K562 (cell line): ENCODE data around the gene ENKUR. TPM values are rescaled to one million over a fixed set of nuclear protein-coding genes. Genes with fewer than 3 reads are reported as not detected.
A peak's percentile ranks its signal among the peaks of the same experiment; 100 is the strongest.

ENCODE experiments used
- ATAC-seq: fragments of 200-7000 bp; cut with Tn5 transposase; 3 replicates; pipeline ENCODE4 v1.9.1; 2020; ENCODE audit warnings: moderate library complexity
- BruUV-seq: library from RNA; stranded (reverse); fragments of 400-500 nt; replicated peaks from 2 replicates; lab custom pipeline; 2021; lab: Mats Ljungman, UMichigan
- CTCF ChIA-PET: fragments of 300-600 bp; formaldehyde crosslinking; extraction: SDS; loops from one replicate; lab custom pipeline; 2021; ENCODE audit warnings: low intra/inter-chr PET ratio; lab: Yijun Ruan, JAX
- POLR2A ChIA-PET: fragments of 300-600, 350-650 bp; sonication (Branson Sonifier 250); formaldehyde crosslinking; extraction: SDS; loops from one replicate; lab custom pipeline; 2021; ENCODE audit warnings: antibody characterized with exemption, inconsistent platforms; lab: Yijun Ruan, JAX
- DNase-seq, 4 experiments: peaks; one replicate each; pipeline versions ENCODE4 v3.0.0 to v3.0.0-alpha.2; 2011 to 2018; ENCODE audit warnings: low spot score in 3 of 4, mixed read lengths in 3 of 4; ENCODE audit errors: extremely low read depth in 1 of 4
- FAIRE-seq: peaks from 2 replicates; lab custom pipeline; 2011; peaks lifted over from hg19 to GRCh38; lab: Jason Lieb, UNC
- H2AFZ ChIP-seq: 2 replicates; pipeline ENCODE4 v1.6.0; 2011; ENCODE audit warnings: low read depth, low read length, control low read depth, inconsistent platforms
- H3K27ac ChIP-seq: fragments of 200-600 bp; 3 replicates; pipeline ENCODE4 v1.8.0; 2011; ENCODE audit warnings: low read depth, mild to moderate bottlenecking, control low read depth, inconsistent platforms, low read length, moderate library complexity, mixed read lengths; ENCODE audit errors: extremely low read depth
- H3K27me3 ChIP-seq, 2 experiments: fragments of 300-600 bp in 1 of 2; 2 replicates in 1 of 2; 3 replicates in 1 of 2; pipeline versions ENCODE4 v1.6.0 to v1.8.0; 2011; ENCODE audit warnings: inconsistent platforms in 2 of 2, low read length in 2 of 2, mild to moderate bottlenecking in 1 of 2, mixed read lengths in 1 of 2, moderate library complexity in 1 of 2; ENCODE audit not compliant: control insufficient read depth in 2 of 2, insufficient read depth in 2 of 2
- H3K36me3 ChIP-seq: fragments of 300-600 bp; 3 replicates; pipeline ENCODE4 v1.8.0; 2011; ENCODE audit warnings: mild to moderate bottlenecking, low read length, inconsistent platforms; ENCODE audit not compliant: control insufficient read depth, insufficient read depth
- H3K4me1 ChIP-seq, 2 experiments: fragments of 200-600 bp in 1 of 2; replicated peaks in 1 of 2; 2 replicates in 1 of 2; 3 replicates in 1 of 2; pipeline versions ENCODE4 v1.5.1 to v1.8.0; 2011; ENCODE audit warnings: inconsistent platforms in 2 of 2, low read length in 2 of 2, mild to moderate bottlenecking in 1 of 2, mixed read lengths in 1 of 2, moderate library complexity in 1 of 2; ENCODE audit not compliant: control insufficient read depth in 2 of 2, insufficient read depth in 2 of 2
- H3K4me2 ChIP-seq: 2 replicates; pipeline ENCODE4 v1.6.1; 2011; ENCODE audit warnings: low read length, control low read depth, inconsistent platforms, mixed read lengths; ENCODE audit not compliant: insufficient read depth
- H3K4me3 ChIP-seq: fragments of 200-600 bp; sonication (generic), shearing (Covaris generic); 2 replicates; pipeline ENCODE4 v1.5.1; 2016; ENCODE audit warnings: control low read depth, inconsistent platforms
- H3K79me2 ChIP-seq: fragments of 200-600 bp; 3 replicates; pipeline ENCODE4 v1.8.0; 2011; ENCODE audit warnings: low read length, inconsistent platforms; ENCODE audit not compliant: control insufficient read depth, insufficient read depth
- H3K9ac ChIP-seq, 2 experiments: 2 replicates each; pipeline versions ENCODE4 v1.6.0 to v1.6.1; 2011; ENCODE audit warnings: low read depth in 2 of 2, low read length in 2 of 2, control low read depth in 1 of 2, inconsistent platforms in 1 of 2, mild to moderate bottlenecking in 1 of 2, mixed read lengths in 1 of 2; ENCODE audit not compliant: insufficient read depth in 1 of 2
- H3K9me1 ChIP-seq: one replicate; pipeline ENCODE4 v1.6.0; 2011; ENCODE audit warnings: inconsistent platforms, mild to moderate bottlenecking, low read length, moderate library complexity; ENCODE audit not compliant: control insufficient read depth, insufficient read depth
- H3K9me3 ChIP-seq: replicated peaks from 2 replicates; pipeline ENCODE4 v1.5.1; 2011; ENCODE audit warnings: low read depth, low read length, inconsistent platforms; ENCODE audit not compliant: control insufficient read depth, insufficient read depth
- H4K20me1 ChIP-seq: replicated peaks from 2 replicates; pipeline ENCODE4 v1.6.1; 2011; ENCODE audit warnings: low read length, inconsistent platforms, mixed read lengths; ENCODE audit not compliant: control insufficient read depth, insufficient read depth
- ARID3B ChIP-seq: fragments of 250-450 bp; sonication (Bioruptor Pico); IDR thresholded peaks from 2 replicates; pipeline ENCODE4 v1.4.0; 2020; ENCODE audit warnings: borderline replicate concordance
- BRD4 ChIP-seq: fragments of 200-600 bp; sonication (generic); IDR thresholded peaks from 2 replicates; pipeline ENCODE4 v1.6.1; 2017; ENCODE audit warnings: inconsistent platforms
- BRF1 ChIP-seq: IDR thresholded peaks from 3 replicates; pipeline ENCODE4 v1.6.1; 2011; ENCODE audit warnings: borderline replicate concordance, mild to moderate bottlenecking; ENCODE audit not compliant: insufficient read length; ENCODE audit errors: extremely low read depth
- C11orf30 ChIP-seq: fragments of 450-650 bp; IDR thresholded peaks from 2 replicates; pipeline ENCODE4 v1.6.1; 2016; ENCODE audit warnings: low read depth, mild to moderate bottlenecking
- DMBX1 ChIP-seq: fragments of 250-450 bp; sonication (Bioruptor Pico); IDR thresholded peaks from 2 replicates; pipeline ENCODE4 v1.8.0; 2022; ENCODE audit warnings: inconsistent platforms, mild to moderate bottlenecking, moderate library complexity, borderline replicate concordance
- FOSL1 ChIP-seq: fragments of 200-800 bp; sonication (Bioruptor generic); conservative IDR thresholded peaks from 2 replicates; pipeline ENCODE4 v1.6.1; 2016; ENCODE audit warnings: missing genetic modification characterization, missing compliant biosample characterization
- GABPB2 ChIP-seq: fragments of 250-450 bp; sonication (Bioruptor Pico); conservative IDR thresholded peaks from 2 replicates; pipeline ENCODE4 v1.5.1; 2021; ENCODE audit warnings: mild to moderate bottlenecking
- GTF2A2 ChIP-seq: IDR thresholded peaks from 2 replicates; pipeline ENCODE4 v1.6.1; 2016; ENCODE audit warnings: mild to moderate bottlenecking, missing genetic modification characterization, missing compliant biosample characterization
- KDM1A ChIP-seq, 2 experiments: fragments of 450-650 bp; IDR thresholded peaks; 2 replicates each; pipeline ENCODE4 v1.6.1; 2016; ENCODE audit warnings: mild to moderate bottlenecking in 2 of 2
- KLF16 ChIP-seq: IDR thresholded peaks from 2 replicates; pipeline ENCODE4 v1.6.1; 2016; ENCODE audit warnings: antibody characterized with exemption
- MAFG ChIP-seq: fragments of 450-650 bp; conservative IDR thresholded peaks from 2 replicates; pipeline ENCODE4 v1.6.1; 2016; ENCODE audit warnings: missing genetic modification characterization, missing compliant biosample characterization
- MAFK ChIP-seq: IDR thresholded peaks from 2 replicates; pipeline ENCODE4 v1.6.1; 2011; ENCODE audit warnings: low read length, improper control_type of control experiment
- MXI1 ChIP-seq: IDR thresholded peaks from 2 replicates; pipeline ENCODE4 v1.6.1; 2011; ENCODE audit warnings: low read depth, mild to moderate bottlenecking, improper control_type of control experiment, low read length
- PKNOX1 ChIP-seq: fragments of 450-650 bp; IDR thresholded peaks from 2 replicates; pipeline ENCODE4 v1.6.1; 2016
- SIN3B ChIP-seq: fragments of 450-650 bp; IDR thresholded peaks from 2 replicates; pipeline ENCODE4 v1.6.1; 2017; ENCODE audit warnings: low read depth, mild to moderate bottlenecking, moderate library complexity
- TAL1 ChIP-seq: fragments of 450-650 bp; IDR thresholded peaks from 2 replicates; pipeline ENCODE4 v1.6.1; 2016; ENCODE audit warnings: mild to moderate bottlenecking
- ZNF239 ChIP-seq: fragments of 250-450 bp; sonication (Bioruptor Pico); IDR thresholded peaks from 2 replicates; pipeline ENCODE4 v1.4.0; 2020; ENCODE audit warnings: mild to moderate bottlenecking
- ZNF316 ChIP-seq: fragments of 450-650 bp; IDR thresholded peaks from 2 replicates; pipeline ENCODE4 v1.6.1; 2016
- WGBS: fragments of 100-300 bp; shearing (Covaris generic); methylation state at CpG from one replicate; pipeline ENCODE4 v1.1.6; 2016; ENCODE audit warnings: low coverage, mixed read lengths; ENCODE audit not compliant: insufficient coverage; ENCODE audit errors: missing lambda C conversion rate; 5-methylcytosine and 5-hydroxymethylcytosine counted together
- in situ Hi-C: fragments of 300-500 bp; cut with MboI; formaldehyde crosslinking; loops from 4 replicates; pipeline ENCODE4 v1.15.0; 2018; ENCODE audit warnings: inconsistent platforms, mixed read lengths
- intact Hi-C: fragments of 100-400 bp; cut with micrococcal nuclease; formaldehyde crosslinking; loops from 2 replicates; pipeline ENCODE4 v1.14.2; 2022
- polyA plus RNA-seq, 8 experiments: library from polyadenylated mRNA; depleted of rRNA in 4 of 8; stranded (reverse) in 5 of 8; unstranded in 3 of 8; fragments of >200 nt; fragmentation: Nextera tagmentation in 2 of 8; fragmentation: Illumina TruSeq in 1 of 8; extraction: Ambion mirVana in 2 of 8; extraction: Trizol in 1 of 8; gene quantifications; 2 replicates each; pipeline versions ENCODE4 v1.2.1 to v1.2.3, GENCODE V29; 2011 to 2014; ENCODE audit warnings: inconsistent platforms in 1 of 8, missing spikeins in 1 of 8
- total RNA-seq, 7 experiments: library from RNA; depleted of rRNA in 6 of 7; stranded (reverse); fragments of >200 nt in 6 of 7; fragmentation: Illumina TruSeq in 2 of 7; extraction: Trizol in 2 of 7; gene quantifications; 2 replicates each; pipeline versions ENCODE4 v1.2.1 to v1.2.3, GENCODE V29; 2011 to 2021; ENCODE audit warnings: low replicate concordance in 1 of 7
- TF ChIP-seq, protein P1 (sequence below): fragments of 450-650 bp; IDR thresholded peaks from 2 replicates; pipeline ENCODE4 v1.6.1; 2016; ENCODE audit warnings: borderline replicate concordance

The ENKUR gene
- total and polyA plus RNA-seq, 9 of the 15 experiments (the other 6 are each of a cell fraction or from before 2014, with no cell fraction given): 0.06 to 0.46 (median 0.20) TPM

GRCh38 chr10:24995072-24995471 lies 20.9 kb downstream of the ENKUR start (continued):
- no peak for TF ChIP-seq FOSL1 (tag)
- no peak for TF ChIP-seq ZNF239
- TF ChIP-seq, all 486 proteins: peak for 0

- FAIRE-seq (peak; percentile 15), DNase-seq (no peak), ATAC-seq (no peak)
- Histone ChIP-seq H3K9me3 (no peaks in the 10 kb centered on the region), H3K4me3 (no peak overlapping the region), H3K4me1 (peaks cover 9 to 11% of the 10 kb centered on the region in 2 experiments), H3K27me3 (no peaks in the 10 kb centered on the region), H2AFZ (no peak overlapping the region), H3K27ac (no peak overlapping the region), H3K79me2 (no peaks in the 10 kb centered on the region), H3K36me3 (no peaks in the 10 kb centered on the region), H4K20me1 (no peaks in the 10 kb centered on the region), H3K9me1 (no peaks in the 10 kb centered on the region), H3K9ac (no peak overlapping the region), H3K4me2 (no peak overlapping the region)
- WGBS: 91% methylated on average over 1 of the region's 1 CpG
- ChIA-PET CTCF (interaction anchor here (0.7 kb wide), 1 partner anchor 346 kb away, joined by 4 read pairs; no protein-coding TSS in a partner anchor), POLR2A (no interaction called here)
- no TSS peak for BruUV-seq
- in situ Hi-C loops (no loop called here), intact Hi-C loops (no loop called here)
- TF ChIP-seq MXI1: no peak
- peak; percentile 69 for TF ChIP-seq MAFG (tag)
- no peak for TF ChIP-seq GABPB2 (CRISPR knock-in tag)
- no peak for TF ChIP-seq ARID3B (CRISPR knock-in tag)
- no peak for TF ChIP-seq PKNOX1
- peak; percentile 82 for TF ChIP-seq ZNF316
- no peak for TF ChIP-seq DMBX1
- TF ChIP-seq, protein P1, sequence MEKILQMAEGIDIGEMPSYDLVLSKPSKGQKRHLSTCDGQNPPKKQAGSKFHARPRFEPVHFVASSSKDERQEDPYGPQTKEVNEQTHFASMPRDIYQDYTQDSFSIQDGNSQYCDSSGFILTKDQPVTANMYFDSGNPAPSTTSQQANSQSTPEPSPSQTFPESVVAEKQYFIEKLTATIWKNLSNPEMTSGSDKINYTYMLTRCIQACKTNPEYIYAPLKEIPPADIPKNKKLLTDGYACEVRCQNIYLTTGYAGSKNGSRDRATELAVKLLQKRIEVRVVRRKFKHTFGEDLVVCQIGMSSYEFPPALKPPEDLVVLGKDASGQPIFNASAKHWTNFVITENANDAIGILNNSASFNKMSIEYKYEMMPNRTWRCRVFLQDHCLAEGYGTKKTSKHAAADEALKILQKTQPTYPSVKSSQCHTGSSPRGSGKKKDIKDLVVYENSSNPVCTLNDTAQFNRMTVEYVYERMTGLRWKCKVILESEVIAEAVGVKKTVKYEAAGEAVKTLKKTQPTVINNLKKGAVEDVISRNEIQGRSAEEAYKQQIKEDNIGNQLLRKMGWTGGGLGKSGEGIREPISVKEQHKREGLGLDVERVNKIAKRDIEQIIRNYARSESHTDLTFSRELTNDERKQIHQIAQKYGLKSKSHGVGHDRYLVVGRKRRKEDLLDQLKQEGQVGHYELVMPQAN: no peak
- TF ChIP-seq MAFK: peak; percentile 45; the same call in 1 of the 2 replicates
- no peak for TF ChIP-seq BRF1
- no peak for TF ChIP-seq KLF16
- no peak for TF ChIP-seq BRD4
- TF ChIP-seq KDM1A (IDR thresholded peaks at IDR 0.05): 0 out of 4 replicates have a peak, but pooled peaks of 1 of the 2 experiments have one; percentile 22
- TF ChIP-seq TAL1: no peak
- TF ChIP-seq GTF2A2: no peak
- no peak for TF ChIP-seq SIN3B
- TF ChIP-seq C11orf30: peak; percentile 77
Measured at GRCh38 chr10:24993237-24993958, 22.6 kb downstream of the ENKUR start.
